GM21526 (cell line): ENCODE data around the gene PLXNA3.

ENCODE experiments used
- ATAC-seq: cut with Tn5 transposase; IDR thresholded peaks from one replicate; pipeline ENCODE4 v1.9.1; 2021; ENCODE audit warnings: moderate library complexity; ENCODE audit not compliant: unreplicated experiment, low FRiP score

The PLXNA3 gene

GRCh38 chrX:154476821-154477220 lies 18.7 kb downstream of the PLXNA3 start:
- ATAC-seq = no peak

GRCh38 chrX:154477891-154478477 lies 19.9 kb downstream of the PLXNA3 start:
- no peak for ATAC-seq

GRCh38 chrX:154478728-154479622 lies 20.9 kb downstream of the PLXNA3 start, which contains the start of gene LAGE3:
Gene LAGE3, minus strand, starts transcription at chrX:154479281. Its CDS starts 366 bp downstream, at chrX:154478915.
- peak; percentile 78 for ATAC-seq

- ATAC-seq = no peak
Measured at GRCh38 chrX:154481195-154481594, 23.1 kb downstream of the PLXNA3 start.

- no peak for ATAC-seq
Measured at GRCh38 chrX:154481911-154482601, 24.0 kb downstream of the PLXNA3 start.

- ATAC-seq = no peak
Measured at GRCh38 chrX:154482786-154483185, 24.7 kb downstream of the PLXNA3 start.

- no peak for ATAC-seq
Measured at GRCh38 chrX:154483325-154483724, 25.2 kb downstream of the PLXNA3 start.

- no peak for ATAC-seq
Measured at GRCh38 chrX:154484255-154485149, 26.4 kb downstream of the PLXNA3 start.

- ATAC-seq = no peak
Measured at GRCh38 chrX:154485150-154486051, 27.3 kb downstream of the PLXNA3 start.

- ATAC-seq = no peak
Measured at GRCh38 chrX:154486052-154486395, 27.9 kb downstream of the PLXNA3 start.

GRCh38 chrX:154486396-154487207 lies 28.5 kb downstream of the PLXNA3 start, which contains the start of gene UBL4A:
Gene UBL4A, minus strand, starts transcription at chrX:154486615. Its CDS starts 31 bp downstream, at chrX:154486584.
- no peak for ATAC-seq

- ATAC-seq = no peak
Measured at GRCh38 chrX:154487518-154488290, 29.6 kb downstream of the PLXNA3 start.

GRCh38 chrX:154488336-154489075 lies 30.4 kb downstream of the PLXNA3 start:
- no peak for ATAC-seq

GRCh38 chrX:154489182-154489581 lies 31.1 kb downstream of the PLXNA3 start:
- ATAC-seq = no peak

- no peak for ATAC-seq
Measured at GRCh38 chrX:154490021-154490413, 31.9 kb downstream of the PLXNA3 start.

GRCh38 chrX:154490414-154491083 lies 32.5 kb downstream of the PLXNA3 start, which contains the start of gene SLC10A3:
Gene SLC10A3, minus strand, starts transcription at chrX:154490629. Its CDS starts 1,689 bp downstream, at chrX:154488940.
- peak; percentile 64 for ATAC-seq
